GM12878 (cell line): Measurements from ENCODE around the gene DDX23.

Experiments used
- CBX5 ChIP-seq: sonication (generic); IDR thresholded peaks from 2 replicates; pipeline ENCODE4 v1.6.1; 2016; ENCODE audit warnings: low read depth, moderate library complexity, mild to moderate bottlenecking, inconsistent platforms
- EP300 ChIP-seq, 2 experiments: fragments of 150-350 bp in 1 of 2; IDR thresholded peaks; 2 replicates each; pipeline ENCODE4 v1.6.1; 2011 to 2012; ENCODE audit warnings: low read depth in 2 of 2, low read length in 2 of 2, borderline replicate concordance in 1 of 2, improper control_type of control experiment in 1 of 2, inconsistent platforms in 1 of 2; ENCODE audit not compliant: control insufficient read depth in 1 of 2
- EZH2 ChIP-seq: IDR thresholded peaks from 2 replicates; pipeline ENCODE4 v1.6.1; 2012; ENCODE audit warnings: low read depth, mild to moderate bottlenecking, control low read depth, inconsistent platforms, low read length, borderline replicate concordance; ENCODE audit not compliant: control insufficient read depth
- POLR2A ChIP-seq: IDR thresholded peaks from 2 replicates; pipeline ENCODE4 v1.6.1; 2011; ENCODE audit warnings: low read depth, mild to moderate bottlenecking, low read length
- SREBF2 ChIP-seq: IDR thresholded peaks from 2 replicates; pipeline ENCODE4 v1.6.1; 2012; ENCODE audit warnings: mild to moderate bottlenecking, low read length
- STAT1 ChIP-seq: fragments of 450-650 bp; conservative IDR thresholded peaks from 2 replicates; pipeline ENCODE4 v1.6.1; 2014; ENCODE audit warnings: antibody characterized with exemption, mild to moderate bottlenecking
- TCF12 ChIP-seq: IDR thresholded peaks from 2 replicates; pipeline ENCODE4 v1.6.1; 2011; ENCODE audit warnings: low read depth, mild to moderate bottlenecking, low read length
- ZBED1 ChIP-seq: IDR thresholded peaks from 2 replicates; pipeline ENCODE4 v1.6.1; 2016; ENCODE audit warnings: borderline replicate concordance
- TF ChIP-seq, protein P1 (sequence below): fragments of 450-650 bp; formaldehyde crosslinking; IDR thresholded peaks from 2 replicates; pipeline ENCODE4 v1.5.0; 2022; ENCODE audit warnings: mild to moderate bottlenecking, missing genetic modification characterization
- TF ChIP-seq, protein P2 (sequence below): IDR thresholded peaks from 2 replicates; pipeline ENCODE4 v1.6.1; 2012; ENCODE audit warnings: mild to moderate bottlenecking, low read depth, low read length

DNA sequence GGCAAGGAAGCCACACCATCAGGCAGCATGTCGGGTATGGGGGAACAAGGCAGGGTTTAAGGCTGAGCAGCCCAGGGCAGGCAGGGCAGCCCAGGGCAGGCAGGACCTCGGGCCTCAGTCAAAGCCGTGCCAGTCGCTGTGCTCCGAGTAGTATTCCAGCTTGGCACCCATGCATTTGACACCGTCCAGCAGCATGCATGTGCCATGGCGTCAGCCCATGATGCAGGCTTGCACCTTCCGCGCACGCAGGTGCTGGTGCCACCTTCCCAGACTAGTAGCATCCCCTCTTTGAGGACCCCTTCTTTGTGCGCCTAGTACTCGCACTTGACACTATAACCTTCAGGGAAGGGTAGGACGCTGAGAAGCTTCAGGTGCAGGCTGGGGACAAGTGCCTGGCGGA lies 51.5 kb downstream of the DDX23 start:
- TF ChIP-seq SREBF2, result no peak
- TF ChIP-seq CBX5, result no peak
- TF ChIP-seq EZH2, result no peak
- TF ChIP-seq, protein P1, sequence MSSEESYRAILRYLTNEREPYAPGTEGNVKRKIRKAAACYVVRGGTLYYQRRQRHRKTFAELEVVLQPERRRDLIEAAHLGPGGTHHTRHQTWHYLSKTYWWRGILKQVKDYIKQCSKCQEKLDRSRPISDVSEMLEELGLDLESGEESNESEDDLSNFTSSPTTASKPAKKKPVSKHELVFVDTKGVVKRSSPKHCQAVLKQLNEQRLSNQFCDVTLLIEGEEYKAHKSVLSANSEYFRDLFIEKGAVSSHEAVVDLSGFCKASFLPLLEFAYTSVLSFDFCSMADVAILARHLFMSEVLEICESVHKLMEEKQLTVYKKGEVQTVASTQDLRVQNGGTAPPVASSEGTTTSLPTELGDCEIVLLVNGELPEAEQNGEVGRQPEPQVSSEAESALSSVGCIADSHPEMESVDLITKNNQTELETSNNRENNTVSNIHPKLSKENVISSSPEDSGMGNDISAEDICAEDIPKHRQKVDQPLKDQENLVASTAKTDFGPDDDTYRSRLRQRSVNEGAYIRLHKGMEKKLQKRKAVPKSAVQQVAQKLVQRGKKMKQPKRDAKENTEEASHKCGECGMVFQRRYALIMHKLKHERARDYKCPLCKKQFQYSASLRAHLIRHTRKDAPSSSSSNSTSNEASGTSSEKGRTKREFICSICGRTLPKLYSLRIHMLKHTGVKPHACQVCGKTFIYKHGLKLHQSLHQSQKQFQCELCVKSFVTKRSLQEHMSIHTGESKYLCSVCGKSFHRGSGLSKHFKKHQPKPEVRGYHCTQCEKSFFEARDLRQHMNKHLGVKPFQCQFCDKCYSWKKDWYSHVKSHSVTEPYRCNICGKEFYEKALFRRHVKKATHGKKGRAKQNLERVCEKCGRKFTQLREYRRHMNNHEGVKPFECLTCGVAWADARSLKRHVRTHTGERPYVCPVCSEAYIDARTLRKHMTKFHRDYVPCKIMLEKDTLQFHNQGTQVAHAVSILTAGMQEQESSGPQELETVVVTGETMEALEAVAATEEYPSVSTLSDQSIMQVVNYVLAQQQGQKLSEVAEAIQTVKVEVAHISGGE (CRISPR knock-in tag), result no peak
- no peak for TF ChIP-seq TCF12
- no peak for TF ChIP-seq STAT1
- TF ChIP-seq, protein P2, sequence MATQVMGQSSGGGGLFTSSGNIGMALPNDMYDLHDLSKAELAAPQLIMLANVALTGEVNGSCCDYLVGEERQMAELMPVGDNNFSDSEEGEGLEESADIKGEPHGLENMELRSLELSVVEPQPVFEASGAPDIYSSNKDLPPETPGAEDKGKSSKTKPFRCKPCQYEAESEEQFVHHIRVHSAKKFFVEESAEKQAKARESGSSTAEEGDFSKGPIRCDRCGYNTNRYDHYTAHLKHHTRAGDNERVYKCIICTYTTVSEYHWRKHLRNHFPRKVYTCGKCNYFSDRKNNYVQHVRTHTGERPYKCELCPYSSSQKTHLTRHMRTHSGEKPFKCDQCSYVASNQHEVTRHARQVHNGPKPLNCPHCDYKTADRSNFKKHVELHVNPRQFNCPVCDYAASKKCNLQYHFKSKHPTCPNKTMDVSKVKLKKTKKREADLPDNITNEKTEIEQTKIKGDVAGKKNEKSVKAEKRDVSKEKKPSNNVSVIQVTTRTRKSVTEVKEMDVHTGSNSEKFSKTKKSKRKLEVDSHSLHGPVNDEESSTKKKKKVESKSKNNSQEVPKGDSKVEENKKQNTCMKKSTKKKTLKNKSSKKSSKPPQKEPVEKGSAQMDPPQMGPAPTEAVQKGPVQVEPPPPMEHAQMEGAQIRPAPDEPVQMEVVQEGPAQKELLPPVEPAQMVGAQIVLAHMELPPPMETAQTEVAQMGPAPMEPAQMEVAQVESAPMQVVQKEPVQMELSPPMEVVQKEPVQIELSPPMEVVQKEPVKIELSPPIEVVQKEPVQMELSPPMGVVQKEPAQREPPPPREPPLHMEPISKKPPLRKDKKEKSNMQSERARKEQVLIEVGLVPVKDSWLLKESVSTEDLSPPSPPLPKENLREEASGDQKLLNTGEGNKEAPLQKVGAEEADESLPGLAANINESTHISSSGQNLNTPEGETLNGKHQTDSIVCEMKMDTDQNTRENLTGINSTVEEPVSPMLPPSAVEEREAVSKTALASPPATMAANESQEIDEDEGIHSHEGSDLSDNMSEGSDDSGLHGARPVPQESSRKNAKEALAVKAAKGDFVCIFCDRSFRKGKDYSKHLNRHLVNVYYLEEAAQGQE, result no peak
- TF ChIP-seq POLR2A, result no peak
- TF ChIP-seq EP300 (IDR thresholded peaks at IDR 0.05; ENCODE audit: borderline replicate concordance in 1 of 2, control insufficient read depth in 1 of 2, low read depth in 2 of 2, low read length in 2 of 2), result no peak
- TF ChIP-seq ZBED1, result no peak
